Islet of Langerhans (tissue), 1 donor: ENCODE data around the gene PRRX2.
"Not testable (repeated sequence)": the region's sequence is repeated elsewhere in the genome, so short reads cannot be mapped to it uniquely, and the experiment has no call there.

Source experiments
- FAIRE-seq: peaks from one replicate; lab custom pipeline; 2011; peaks lifted over from hg19 to GRCh38; lab: Jason Lieb, UNC

PRRX2 gene

DNA sequence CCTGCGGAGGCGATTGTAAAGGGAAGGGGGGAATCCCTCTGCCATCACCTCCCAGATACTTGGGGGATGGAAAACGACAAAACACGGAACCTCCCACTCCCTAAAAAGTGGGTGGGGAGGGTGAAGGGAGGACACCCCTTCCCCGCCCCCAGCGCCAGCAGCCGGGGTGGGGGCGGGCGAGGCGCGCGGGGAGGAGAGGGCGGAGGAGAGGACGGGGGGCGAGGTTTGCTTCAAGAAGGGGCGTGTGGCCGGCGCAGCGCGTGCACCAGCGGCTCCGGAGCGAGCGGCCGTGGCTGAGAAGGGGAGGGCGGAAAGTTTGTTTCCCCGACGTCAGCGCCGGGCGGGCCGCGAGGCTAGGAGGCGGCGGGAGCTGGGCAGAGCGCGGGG lies at the start of gene PRRX2:
Gene PRRX2, plus strand, starts transcription at position 259 of the 387 bp plus-strand sequence. CDS start 221 bp downstream, outside the sequence.
- no peak for FAIRE-seq

DNA sequence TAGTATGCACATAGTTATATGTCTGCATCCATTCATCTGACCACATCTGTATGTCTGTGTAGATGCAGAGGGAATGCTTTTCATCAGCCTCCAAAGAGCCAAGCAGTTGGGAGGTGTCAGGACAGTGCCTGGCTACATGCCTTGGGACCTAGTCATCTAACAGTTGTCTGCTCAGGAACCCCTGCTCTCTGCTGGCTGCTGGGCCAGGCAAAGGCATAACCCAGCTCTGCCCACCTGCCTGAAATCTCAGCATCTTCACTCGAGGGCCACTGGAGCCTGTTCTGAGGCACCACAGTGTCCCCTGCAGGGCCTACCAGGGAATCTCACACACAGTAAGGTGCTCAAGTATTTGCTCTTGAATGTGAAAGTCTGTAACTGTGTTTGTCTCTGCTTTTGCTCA lies 48.3 kb upstream of the PRRX2 start:
- no peak for FAIRE-seq

DNA sequence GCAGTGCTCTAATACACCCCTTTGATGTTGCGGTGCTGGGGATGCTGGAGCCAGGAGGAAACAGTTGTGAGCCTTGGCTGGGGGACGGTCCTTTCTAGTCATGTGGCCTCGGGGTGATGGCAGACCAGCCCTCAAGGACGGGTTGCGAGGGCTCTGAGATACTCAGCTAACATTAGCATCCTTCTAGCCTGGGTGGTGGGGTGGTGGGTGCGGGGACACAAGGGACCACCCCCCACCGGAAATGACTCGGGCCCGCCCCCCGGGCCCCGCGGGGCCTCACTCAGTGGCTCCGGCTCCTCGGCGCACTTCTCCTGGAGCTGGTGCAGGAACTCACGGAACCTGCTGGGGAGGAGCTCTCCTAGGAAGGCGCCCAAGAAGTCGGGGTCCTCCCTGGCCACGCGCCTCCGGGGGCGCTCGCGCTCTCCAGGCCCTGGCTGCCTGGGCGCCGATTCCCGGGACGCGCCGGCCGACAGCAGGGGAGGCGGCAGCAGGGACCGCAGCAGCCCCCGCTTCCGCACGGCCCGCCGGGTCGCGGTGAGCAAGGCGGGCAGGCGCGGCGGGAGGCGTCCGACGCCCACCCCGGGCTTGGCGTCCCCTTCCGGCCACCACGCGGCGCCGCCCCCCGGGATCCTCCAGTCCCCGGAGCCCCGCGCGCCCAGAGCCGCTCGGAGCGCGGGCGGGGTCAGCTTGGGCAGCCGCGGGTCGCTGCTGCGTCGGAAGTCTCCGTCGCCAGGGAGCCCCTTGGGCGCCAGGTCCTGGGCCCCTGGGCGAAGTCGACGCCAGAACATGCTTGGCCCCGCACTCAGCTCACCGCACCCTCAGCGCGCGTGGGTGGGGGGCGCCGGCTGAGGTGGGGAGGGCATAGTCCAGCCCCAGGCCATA lies 45.4 kb upstream of the PRRX2 start:
- no peak for FAIRE-seq

DNA sequence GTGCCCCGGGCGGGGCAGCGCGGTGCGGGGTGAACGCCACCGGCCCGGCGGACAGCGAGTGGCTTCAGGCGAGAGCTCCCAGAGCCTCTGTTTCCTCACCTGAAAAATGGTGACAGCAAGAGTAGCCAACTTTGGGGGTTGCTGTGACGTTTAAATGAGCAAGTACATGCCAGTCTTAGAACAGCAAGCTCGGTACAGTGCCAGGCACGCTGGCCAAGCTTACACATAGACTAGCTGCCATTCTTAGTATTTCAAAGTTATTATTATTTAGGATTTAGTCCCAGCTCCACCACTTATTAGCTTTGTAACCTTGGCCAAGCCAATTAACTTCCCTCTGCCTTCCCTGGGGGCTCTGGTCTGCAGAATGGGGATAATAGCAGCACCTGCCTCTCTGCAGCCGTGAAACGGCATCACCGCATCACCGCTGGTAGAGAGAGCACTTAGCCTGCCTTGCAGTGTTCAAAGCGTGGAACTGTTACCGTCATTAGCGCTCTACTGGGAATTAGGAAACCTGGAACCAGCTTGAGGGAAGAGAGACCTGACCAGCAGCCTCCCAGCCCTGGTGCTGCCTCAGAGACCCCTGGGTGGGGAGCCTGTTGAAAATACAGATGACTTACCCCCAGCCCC lies 44.7 kb upstream of the PRRX2 start, which contains the start of gene C9orf50:
Gene C9orf50, minus strand, starts transcription at position 433 of the 627 bp plus-strand sequence. CDS start 527 bp downstream, outside the sequence.
- no peak for FAIRE-seq

DNA sequence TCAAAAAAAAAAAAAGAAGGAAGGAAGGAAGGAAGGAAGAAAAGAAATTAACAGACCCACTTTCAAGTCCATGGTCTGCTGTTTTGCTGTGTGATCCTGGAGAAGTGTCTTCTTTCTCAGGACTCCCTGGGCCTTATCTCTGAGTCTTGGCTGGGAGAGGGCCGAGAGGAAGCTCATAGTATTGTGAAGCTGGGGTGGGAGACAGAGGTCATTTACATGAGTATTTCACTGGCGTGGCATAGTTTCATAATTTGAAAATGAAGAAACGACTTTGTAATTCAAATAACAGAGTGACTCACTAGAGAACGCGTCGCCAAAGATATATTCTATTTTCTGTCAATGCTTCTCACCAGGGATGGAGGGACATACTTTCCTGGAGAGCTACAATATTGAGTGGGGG lies 42.1 kb upstream of the PRRX2 start:
- FAIRE-seq = no peak

DNA sequence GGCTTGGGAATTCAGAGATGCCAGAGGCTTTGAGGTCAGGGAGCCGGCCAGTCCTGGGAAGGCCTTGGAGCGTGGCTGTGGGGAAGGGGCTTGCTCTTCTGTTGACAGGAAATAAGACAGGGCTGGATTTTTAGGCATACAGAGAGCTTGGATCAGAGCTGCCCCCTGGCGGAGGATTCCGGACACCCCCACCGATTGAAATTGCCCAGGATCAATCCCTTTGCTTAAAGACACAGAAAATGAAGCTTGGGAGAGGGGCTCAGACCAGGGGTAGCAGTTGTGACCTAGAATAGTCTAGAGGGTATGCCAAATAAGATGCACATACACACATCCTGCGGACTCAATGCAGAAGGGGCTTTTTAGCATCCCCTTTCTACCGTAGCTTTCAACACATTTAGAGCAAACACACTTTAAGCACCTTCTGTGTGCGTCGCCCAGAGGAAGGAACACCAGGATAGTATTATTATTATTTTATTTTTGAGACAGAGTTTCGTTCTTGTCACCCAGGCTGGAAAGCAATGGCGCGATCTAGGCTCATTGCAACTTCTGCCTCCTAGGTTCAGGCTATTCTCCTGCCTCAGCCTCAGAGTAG lies 41.2 kb upstream of the PRRX2 start:
- no peak for FAIRE-seq

DNA sequence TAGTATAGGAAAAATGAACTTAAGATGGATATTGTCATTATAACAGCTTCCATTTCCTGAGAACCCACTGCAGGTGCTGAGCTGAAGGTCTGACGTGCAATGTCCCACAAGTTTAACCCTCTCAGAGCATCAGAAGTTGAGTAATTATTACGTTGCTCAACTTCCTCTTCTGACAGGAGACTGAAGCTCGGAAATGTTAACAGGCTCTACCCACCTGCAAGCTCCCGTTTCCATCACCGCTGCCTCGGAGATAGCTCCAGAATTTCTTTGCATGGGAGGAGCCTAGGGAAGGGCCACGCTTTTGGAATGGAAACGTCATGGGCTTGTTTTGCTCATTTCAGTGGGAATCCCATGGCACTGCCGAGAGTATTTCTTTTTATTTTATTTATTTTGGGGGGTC lies 40.5 kb upstream of the PRRX2 start:
- FAIRE-seq = no peak

DNA sequence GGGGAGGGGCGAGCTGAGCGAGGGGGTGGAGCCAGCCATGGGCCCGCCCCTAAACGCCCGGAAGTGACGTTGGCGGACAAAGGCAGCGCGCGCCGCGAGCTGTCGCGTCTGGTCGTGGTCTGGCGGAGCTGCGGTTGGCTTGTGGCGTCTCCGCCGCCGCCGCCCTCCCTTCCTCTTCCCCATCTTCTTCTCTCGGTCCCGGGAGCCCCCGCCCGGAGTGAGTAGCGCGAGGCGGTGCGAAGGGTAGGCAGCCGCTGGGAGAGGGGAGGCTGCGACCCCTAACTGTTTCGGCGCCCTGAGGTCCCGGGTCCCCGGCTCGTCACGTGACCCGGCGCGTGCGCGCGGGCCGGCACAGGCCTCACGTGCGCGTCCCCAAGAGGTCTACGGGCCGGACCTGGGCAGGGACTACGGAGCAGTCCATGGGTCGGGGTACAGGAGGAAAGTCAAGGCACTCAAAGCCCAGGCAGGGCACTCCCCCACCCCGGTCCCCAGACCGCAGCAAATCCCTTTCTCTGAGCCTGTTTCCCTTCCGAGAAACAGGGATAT lies 39.3 kb upstream of the PRRX2 start, which contains the start of gene NTMT1:
Gene NTMT1, plus strand, starts transcription at position 85 of the 546 bp plus-strand sequence. CDS start 6,541 bp downstream, outside the sequence.
- no peak for FAIRE-seq

DNA sequence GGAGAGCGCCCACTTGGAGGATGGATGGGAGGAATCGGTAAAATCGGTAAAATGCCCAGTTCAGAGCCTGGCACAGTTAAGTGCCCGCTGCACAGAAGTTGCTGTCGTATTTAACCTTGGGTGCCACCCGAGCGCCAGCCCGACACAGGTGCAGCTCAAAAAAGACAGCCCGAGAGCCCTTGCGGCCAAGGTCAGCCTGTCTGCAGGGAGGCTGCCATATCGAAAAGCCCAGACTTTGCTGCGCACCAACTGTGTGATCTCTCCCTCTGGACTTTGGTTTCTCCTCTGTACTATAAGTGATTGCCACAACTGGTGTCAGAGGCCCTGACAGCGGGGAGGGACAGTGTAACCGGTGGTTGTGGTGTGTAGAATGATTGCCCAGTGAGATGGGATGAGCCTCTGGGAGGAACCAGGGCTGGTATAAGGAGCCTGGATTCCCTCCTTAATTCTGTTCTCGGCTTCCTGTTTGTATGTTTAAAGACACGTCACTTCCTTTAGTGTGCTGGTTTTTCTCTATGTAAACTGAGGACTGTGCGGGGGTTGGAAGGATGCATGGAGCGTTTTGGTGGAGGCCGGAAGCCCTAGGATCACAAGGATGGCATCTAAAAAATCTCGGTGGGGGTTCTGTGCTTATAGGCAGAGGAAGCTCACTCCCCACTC lies 38.7 kb upstream of the PRRX2 start:
- FAIRE-seq = no peak

DNA sequence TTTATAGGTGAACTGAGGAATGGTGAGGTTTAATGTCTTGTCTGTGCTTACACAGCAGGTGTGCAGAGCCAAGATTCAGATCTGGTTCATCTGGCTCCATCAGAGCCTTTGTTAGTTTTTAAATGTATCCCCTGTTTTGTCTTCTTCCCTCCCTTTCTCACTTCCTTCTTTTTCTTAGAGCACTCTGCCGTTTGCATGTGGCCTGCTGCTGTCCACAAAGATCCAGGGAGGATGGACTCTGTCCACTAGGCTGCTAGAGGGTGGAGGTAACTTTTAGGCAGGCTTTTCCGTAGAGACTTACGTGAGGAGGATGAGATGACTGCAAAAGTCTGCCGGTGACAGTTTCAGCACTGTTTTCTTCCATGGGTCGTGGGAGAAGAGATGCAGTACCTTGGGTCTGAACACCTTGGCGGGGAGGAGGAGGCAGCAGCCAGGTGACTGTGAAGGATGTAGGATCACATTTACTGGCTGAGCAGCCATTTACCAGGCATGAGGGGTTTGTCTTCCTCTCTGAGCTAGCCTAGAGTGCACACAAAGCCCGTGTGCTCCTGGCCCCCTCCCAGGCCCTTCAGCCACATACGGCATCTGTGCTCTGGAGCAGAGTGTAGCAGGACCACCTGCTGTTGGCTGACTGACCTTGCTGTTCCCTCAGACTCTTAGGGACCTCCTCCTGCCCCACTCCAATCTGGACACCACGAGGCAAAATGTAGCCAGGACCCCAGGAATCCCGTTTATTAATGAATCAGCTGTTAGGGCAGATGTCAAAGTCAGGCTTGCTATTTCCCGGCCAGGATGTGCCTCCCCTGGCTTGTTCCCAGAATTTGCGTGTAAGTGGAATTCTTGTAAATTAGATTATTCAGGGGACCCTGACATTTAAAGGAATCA lies 37.6 kb upstream of the PRRX2 start:
- no peak for FAIRE-seq

DNA sequence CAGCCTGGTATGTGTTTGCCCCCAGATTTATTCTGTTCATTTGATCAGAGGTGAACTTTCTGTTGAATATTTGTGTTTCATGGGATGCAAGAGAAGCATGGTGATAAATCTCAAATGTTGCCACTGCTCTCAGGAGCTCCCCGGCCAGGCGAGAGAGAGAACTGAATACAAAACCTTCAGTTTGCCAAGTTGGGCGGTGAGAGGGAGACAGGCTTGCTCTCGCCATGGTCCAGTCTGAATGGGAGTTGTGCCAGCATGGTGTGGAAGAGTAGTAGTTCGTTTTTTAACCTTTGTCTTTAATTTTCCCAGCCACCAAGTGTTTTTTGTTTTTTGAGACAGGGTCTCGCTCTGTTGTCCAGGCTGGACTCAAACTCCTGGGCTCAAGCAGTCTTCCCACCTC lies 36.7 kb upstream of the PRRX2 start:
- no peak for FAIRE-seq

DNA sequence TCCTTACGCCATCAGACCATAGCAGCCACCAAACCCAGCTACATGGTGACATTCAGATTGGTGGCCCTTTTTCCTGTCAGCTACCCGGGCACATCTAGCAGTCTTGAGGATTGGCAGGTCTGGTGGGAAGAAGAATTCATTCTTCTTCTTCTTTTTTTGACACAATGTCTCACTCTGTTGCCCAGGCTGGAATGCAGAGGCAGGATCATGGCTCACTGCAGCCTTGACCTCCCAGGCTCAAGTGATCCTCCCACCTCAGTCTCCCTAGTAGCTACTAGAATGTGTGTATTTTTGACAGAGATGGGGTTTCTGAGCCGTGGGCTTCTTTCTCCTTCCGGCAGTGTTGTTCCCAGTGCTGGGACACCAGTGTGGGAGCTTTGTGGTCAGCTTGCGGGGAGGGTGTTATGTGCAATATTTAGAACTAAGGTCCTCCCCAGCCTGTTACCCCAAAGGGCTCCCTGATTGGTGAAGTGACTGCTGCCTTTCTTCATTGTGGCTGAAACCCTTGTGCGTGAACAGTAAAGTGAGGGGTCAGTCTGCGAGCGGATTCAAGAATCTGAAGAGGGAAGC lies 36.1 kb upstream of the PRRX2 start:
- FAIRE-seq = no peak

DNA sequence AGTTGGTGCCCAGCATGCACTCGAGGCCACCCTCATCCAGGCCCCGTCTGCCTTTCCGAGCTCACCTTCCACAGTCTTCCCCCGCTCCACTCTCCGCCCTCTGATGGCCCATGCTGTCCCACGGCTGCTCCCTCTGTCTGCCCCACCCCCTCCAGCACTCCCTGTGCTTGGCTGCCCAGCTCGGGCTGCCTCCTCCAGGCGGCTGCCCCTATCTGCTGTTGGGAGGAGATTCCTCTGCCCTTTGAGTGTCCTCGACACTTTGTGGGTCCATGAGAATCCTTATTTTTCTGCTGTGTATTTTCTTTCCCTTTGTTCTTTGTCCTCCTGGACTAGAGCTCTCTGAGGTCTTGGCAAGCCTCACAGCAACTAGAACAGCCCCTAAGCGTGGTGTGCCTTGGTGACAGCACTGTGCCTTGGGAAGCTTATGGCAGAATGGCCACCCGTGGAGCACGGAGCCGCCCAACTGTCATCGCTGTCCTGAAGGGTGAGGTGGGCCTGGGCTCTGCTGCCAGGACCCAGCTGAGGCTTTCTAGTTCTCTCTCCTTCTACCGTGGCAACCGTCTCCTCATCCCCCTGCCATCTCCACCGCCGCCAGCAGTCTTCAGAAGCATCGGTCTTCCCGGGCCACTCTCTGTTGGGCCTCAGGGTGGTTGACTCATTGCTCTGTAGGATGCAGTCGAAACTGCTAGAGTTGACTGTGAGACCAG lies 34.3 kb upstream of the PRRX2 start:
- FAIRE-seq = no peak

DNA sequence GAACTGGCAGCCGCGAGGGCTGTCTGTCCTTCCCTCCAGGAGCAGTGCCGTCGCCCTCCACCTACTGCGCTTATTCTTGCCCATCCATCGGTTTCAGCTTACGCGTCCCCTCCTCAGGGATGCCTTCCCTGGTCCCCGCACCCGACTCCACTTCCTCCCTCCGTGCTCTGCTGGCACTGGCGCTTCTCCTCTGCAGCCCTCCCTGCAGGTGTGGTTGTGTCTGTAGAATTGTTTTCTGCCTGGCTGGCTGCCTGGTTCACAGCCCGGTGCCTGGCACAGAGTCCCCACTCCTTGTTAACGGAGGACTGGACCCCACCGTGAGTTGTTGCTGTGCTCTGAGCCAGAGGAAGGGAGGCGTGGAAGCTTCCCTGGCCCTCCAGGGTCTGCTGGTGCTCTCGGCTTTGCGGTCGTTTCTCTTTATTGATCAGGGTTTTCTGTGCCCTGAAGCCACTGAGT lies 33.7 kb upstream of the PRRX2 start:
- FAIRE-seq = no peak

DNA sequence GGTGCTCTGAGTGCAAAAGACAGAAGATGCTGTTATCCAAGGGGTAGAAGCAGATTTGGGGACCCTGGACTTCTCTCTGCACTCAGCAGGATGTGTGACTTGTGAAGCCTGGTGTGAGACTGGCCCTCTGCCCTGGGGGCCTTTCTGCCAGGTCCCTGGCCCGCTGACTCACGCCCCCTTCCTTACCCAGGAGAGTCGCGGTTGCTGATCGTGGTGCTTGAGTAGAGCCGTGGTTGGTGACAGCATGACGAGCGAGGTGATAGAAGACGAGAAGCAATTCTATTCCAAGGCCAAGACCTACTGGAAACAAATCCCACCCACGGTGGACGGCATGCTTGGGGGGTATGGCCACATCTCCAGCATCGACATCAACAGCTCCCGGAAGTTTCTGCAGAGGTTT lies 33.0 kb upstream of the PRRX2 start:
- FAIRE-seq = no peak

DNA sequence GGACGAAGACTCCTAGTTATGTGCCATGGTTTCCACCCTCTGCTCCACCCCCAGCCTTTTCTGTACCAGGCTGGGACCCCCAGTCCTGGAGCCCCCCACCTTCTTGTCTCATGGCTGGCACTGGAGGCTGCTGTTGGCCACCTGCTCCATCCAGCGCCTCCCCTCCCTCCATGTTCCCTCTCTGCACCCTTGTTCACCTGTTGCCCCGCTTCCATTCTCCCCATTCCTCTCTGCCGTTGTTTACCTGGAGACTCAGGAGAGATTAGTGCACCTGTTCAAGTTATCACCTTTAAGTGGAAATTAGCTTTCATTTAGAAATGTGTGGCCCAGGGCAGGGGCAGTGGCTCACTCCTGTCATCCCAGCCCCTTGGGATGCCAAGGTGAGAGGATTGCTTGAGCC lies 32.2 kb upstream of the PRRX2 start:
- no peak for FAIRE-seq

DNA sequence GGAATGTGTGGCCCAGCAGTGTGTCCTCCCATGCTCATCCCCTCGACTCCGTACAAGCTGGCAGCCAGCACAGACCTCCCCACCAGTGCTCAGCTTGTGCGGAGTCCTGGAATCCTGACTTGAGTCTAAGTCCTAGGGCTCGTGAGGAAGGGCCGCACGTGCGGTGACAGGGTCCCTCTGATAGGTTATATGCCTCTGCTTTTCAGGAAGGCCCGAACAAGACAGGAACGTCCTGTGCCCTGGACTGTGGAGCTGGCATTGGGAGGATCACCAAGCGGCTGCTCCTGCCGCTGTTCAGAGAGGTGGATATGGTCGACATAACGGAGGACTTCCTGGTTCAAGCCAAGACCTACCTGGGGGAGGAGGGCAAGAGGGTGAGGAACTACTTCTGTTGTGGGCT lies 31.6 kb upstream of the PRRX2 start:
- no peak for FAIRE-seq

DNA sequence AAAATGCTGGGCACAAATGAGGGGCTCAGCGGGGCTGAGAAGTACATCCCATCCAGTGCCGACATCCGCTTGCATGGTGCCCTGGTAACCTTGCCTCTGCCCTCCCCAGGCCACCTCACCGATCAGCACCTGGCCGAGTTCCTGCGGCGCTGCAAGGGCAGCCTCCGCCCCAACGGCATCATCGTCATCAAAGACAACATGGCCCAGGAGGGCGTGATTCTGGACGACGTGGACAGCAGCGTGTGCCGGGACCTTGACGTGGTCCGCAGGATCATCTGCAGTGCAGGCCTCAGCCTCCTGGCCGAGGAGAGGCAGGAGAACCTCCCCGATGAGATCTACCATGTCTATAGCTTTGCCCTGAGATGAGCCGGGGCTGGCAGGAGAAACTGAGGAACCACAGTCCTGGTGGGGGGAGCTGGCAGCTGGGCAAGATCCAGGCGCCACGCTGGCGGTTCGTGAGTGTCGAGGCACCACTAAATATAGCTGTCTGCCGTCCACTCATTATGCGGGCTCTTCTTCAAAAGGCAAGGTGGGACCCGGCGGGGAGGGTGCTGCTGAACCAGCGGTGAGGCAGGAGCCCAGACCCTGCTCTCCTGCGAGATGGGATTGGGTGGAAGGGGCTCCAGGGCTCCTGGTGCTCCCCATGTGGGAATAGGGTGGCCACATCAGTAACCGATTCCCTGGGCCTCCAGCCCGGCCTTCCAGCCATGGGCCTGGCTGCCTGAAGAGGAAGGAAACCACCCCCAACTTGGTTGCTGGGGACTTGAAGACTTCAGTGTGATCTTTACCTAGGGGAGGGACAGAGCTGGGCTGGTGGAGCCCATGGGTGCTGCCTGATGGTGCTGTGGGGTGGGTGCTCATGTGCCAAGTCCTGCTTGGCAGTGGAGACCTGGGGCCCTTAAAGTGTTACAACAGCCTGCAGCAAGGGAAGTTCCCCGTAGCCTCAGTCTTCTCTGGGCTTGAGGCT lies 30.1 kb upstream of the PRRX2 start:
- no peak for FAIRE-seq

DNA sequence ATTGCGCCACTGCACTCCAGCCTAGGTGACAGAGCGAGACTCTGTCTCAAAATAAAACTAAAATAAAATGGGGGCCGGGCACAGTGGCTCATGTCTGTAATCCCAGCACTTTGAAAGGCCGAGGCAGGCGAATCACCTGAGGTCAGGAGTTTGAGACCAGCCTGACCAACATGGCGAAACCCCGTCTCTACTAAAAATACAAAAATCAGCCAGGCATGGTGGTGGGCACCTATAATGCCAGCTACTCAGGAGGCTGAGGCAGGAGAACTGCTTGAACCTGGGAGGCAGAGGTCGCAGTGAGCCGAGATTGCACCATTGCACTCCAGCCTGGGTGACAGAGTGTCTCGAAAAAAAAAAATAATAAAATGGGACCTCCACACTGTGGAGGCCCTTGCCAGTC lies 29.1 kb upstream of the PRRX2 start:
- not testable (repeated sequence) for FAIRE-seq
